Central memory CD8-positive, alpha-beta T cell (primary cell): ENCODE data around the gene PROSER3.

Source experiments
- ATAC-seq: fragments of 150-1000 bp; cut with Tn5 transposase; replicated peaks from 2 replicates; pipeline ENCODE4 v1.10.0; 2022; ENCODE audit warnings: mild to moderate bottlenecking, moderate FRiP score, moderate number of reproducible peaks; ENCODE audit not compliant: poor library complexity, severe bottlenecking; ENCODE audit errors: extremely low read depth
- DNase-seq, 2 donors: peaks; one replicate each; pipeline ENCODE4 v3.0.0; 2021; ENCODE audit warnings: low spot score in 2 of 2
- H3K27ac Mint-ChIP-seq: one replicate; pipeline ENCODE4 v1.8.0; 2022; ENCODE audit warnings: low read depth, mild to moderate bottlenecking, moderate library complexity, mixed read lengths
- H3K27me3 Mint-ChIP-seq: one replicate; pipeline ENCODE4 v1.8.0; 2022; ENCODE audit warnings: mixed read lengths
- H3K36me3 Mint-ChIP-seq: one replicate; pipeline ENCODE4 v1.8.0; 2022; ENCODE audit warnings: mild to moderate bottlenecking, moderate library complexity, mixed read lengths; ENCODE audit not compliant: insufficient read depth
- H3K4me1 Mint-ChIP-seq: one replicate; pipeline ENCODE4 v1.8.0; 2022; ENCODE audit warnings: mixed read lengths
- H3K4me3 Mint-ChIP-seq: one replicate; pipeline ENCODE4 v1.8.0; 2022; ENCODE audit warnings: mild to moderate bottlenecking, moderate library complexity, mixed read lengths
- H3K9me3 Mint-ChIP-seq: one replicate; pipeline ENCODE4 v1.8.0; 2022; ENCODE audit warnings: mixed read lengths

PROSER3 gene

GRCh38 chr19:35745328-35746086 is 12.5 kb upstream of the PROSER3 start, which contains the start of the genes PSENEN and U2AF1L4:
TSS of gene PSENEN (plus strand) at chr19:35745651. CDS start at chr19:35745931, 280 bp downstream.
TSS of gene U2AF1L4 (minus strand) at chr19:35745418. CDS start at chr19:35745391, 27 bp downstream.
- ATAC-seq (peak; percentile 63), DNase-seq (peak; percentile 89 to 97)
- H3K4me3 Mint-ChIP-seq, result peak within 1 kb of the TSS; percentile 97
- H3K4me1 Mint-ChIP-seq, result peaks cover 59% of the 10 kb centered on the region
- peak within 1 kb of the TSS; percentile 95 for H3K27ac Mint-ChIP-seq
- H3K36me3 Mint-ChIP-seq, result peaks cover 24% of the 10 kb centered on the region
- H3K9me3 Mint-ChIP-seq, result no peaks in the 10 kb centered on the region
- no peaks in the 10 kb centered on the region for H3K27me3 Mint-ChIP-seq

- no peaks in the 10 kb centered on the region for H3K27me3 Mint-ChIP-seq
- H3K36me3 Mint-ChIP-seq, result peaks cover 21% of the 10 kb centered on the region
- H3K4me1 Mint-ChIP-seq, result peaks cover 53% of the 10 kb centered on the region
- H3K9me3 Mint-ChIP-seq, result no peaks in the 10 kb centered on the region
- DNase-seq (no peak), ATAC-seq (no peak)
- peak overlapping the region; percentile 97 for H3K4me3 Mint-ChIP-seq
- peak overlapping the region; percentile 95 for H3K27ac Mint-ChIP-seq
Measured at GRCh38 chr19:35746087-35746462, 11.9 kb upstream of the PROSER3 start.

- Mint-ChIP-seq H3K36me3 (peaks cover 21% of the 10 kb centered on the region), H3K27ac (no peak overlapping the region), H3K4me3 (peak overlapping the region; percentile 97), H3K27me3 (no peaks in the 10 kb centered on the region), H3K9me3 (no peaks in the 10 kb centered on the region), H3K4me1 (peaks cover 52% of the 10 kb centered on the region)
- DNase-seq (no peak), ATAC-seq (no peak)
Measured at GRCh38 chr19:35746531-35746930, 11.4 kb upstream of the PROSER3 start.

- peak within 1 kb of the TSS; percentile 97 for H3K4me3 Mint-ChIP-seq
Measured at GRCh38 chr19:35748106-35749020, 9.6 kb upstream of the PROSER3 start, which contains the start of gene LIN37. TSS of gene LIN37 (plus strand) at chr19:35748576. CDS start at chr19:35748725, 149 bp downstream.

GRCh38 chr19:35750167-35750566 is 7.8 kb upstream of the PROSER3 start:
- H3K9me3 Mint-ChIP-seq, result no peaks in the 10 kb centered on the region

More at GRCh38 chr19:35748106-35749020, 9.6 kb upstream of the PROSER3 start, which contains the start of gene LIN37:
- DNase-seq, result peak; percentile 94 to 98
- peak; percentile 72 for ATAC-seq
- peaks cover 17% of the 10 kb centered on the region for H3K36me3 Mint-ChIP-seq
- peak within 1 kb of the TSS; percentile 78 for H3K27ac Mint-ChIP-seq
- no peaks in the 10 kb centered on the region for H3K9me3 Mint-ChIP-seq
- peaks cover 42% of the 10 kb centered on the region for H3K4me1 Mint-ChIP-seq
- no peaks in the 10 kb centered on the region for H3K27me3 Mint-ChIP-seq

GRCh38 chr19:35751839-35752745 is 5.9 kb upstream of the PROSER3 start:
- Mint-ChIP-seq H3K9me3 (no peaks in the 10 kb centered on the region), H3K27me3 (no peaks in the 10 kb centered on the region), H3K36me3 (peaks cover 11% of the 10 kb centered on the region), H3K27ac (no peak overlapping the region), H3K4me3 (no peak overlapping the region), H3K4me1 (peaks cover 28% of the 10 kb centered on the region)
- no peak for DNase-seq
- no peak for ATAC-seq

More at GRCh38 chr19:35750167-35750566, 7.8 kb upstream of the PROSER3 start:
- Mint-ChIP-seq H3K4me1 (peaks cover 36% of the 10 kb centered on the region), H3K36me3 (peaks cover 12% of the 10 kb centered on the region), H3K4me3 (peak overlapping the region; percentile 46), H3K27me3 (no peaks in the 10 kb centered on the region), H3K27ac (no peak overlapping the region)
- ATAC-seq, result no peak
- no peak for DNase-seq

- Mint-ChIP-seq H3K36me3 (peaks cover 13% of the 10 kb centered on the region), H3K9me3 (no peaks in the 10 kb centered on the region), H3K27ac (no peak overlapping the region), H3K4me3 (no peak overlapping the region), H3K4me1 (peaks cover 27% of the 10 kb centered on the region), H3K27me3 (no peaks in the 10 kb centered on the region)
- DNase-seq (no peak), ATAC-seq (no peak)
Measured at GRCh38 chr19:35752746-35753350, 5.1 kb upstream of the PROSER3 start.

GRCh38 chr19:35753634-35754369 is 4.2 kb upstream of the PROSER3 start:
- no peak overlapping the region for H3K27ac Mint-ChIP-seq
- peaks cover 18% of the 10 kb centered on the region for H3K4me1 Mint-ChIP-seq
- H3K27me3 Mint-ChIP-seq, result no peaks in the 10 kb centered on the region
- ATAC-seq (no peak), DNase-seq (no peak)
- H3K9me3 Mint-ChIP-seq, result no peaks in the 10 kb centered on the region
- no peak overlapping the region for H3K4me3 Mint-ChIP-seq
- H3K36me3 Mint-ChIP-seq, result peaks cover 11% of the 10 kb centered on the region

- H3K9me3 Mint-ChIP-seq, result no peaks in the 10 kb centered on the region
- peaks cover 17% of the 10 kb centered on the region for H3K4me1 Mint-ChIP-seq
- H3K27me3 Mint-ChIP-seq, result no peaks in the 10 kb centered on the region
- H3K36me3 Mint-ChIP-seq, result peaks cover 11% of the 10 kb centered on the region
- peak overlapping the region; percentile 24 for H3K4me3 Mint-ChIP-seq
- peak overlapping the region; percentile 4 for H3K27ac Mint-ChIP-seq
- ATAC-seq (no peak), DNase-seq (no peak)
Measured at GRCh38 chr19:35754370-35755130, 3.4 kb upstream of the PROSER3 start.

- Mint-ChIP-seq H3K9me3 (no peaks in the 10 kb centered on the region), H3K4me1 (peaks cover 14% of the 10 kb centered on the region), H3K27ac (peak overlapping the region; percentile 4), H3K27me3 (no peaks in the 10 kb centered on the region), H3K4me3 (peak overlapping the region; percentile 24), H3K36me3 (peaks cover 11% of the 10 kb centered on the region)
- no peak for DNase-seq
- ATAC-seq, result no peak
Measured at GRCh38 chr19:35755131-35755549, 2.8 kb upstream of the PROSER3 start.
